ENCODE data around the gene GTF2A1L.

GRCh38 chr2:48673581-48673980 lies 55.9 kb downstream of the GTF2A1L start:
- no peak for TF ChIP-seq CTCF (IDR thresholded peaks at IDR 0.05; ENCODE audit: low read depth, low read length, missing input control)
- no peak for TF ChIP-seq FOXA1 (IDR thresholded peaks at IDR 0.05)
- no peak for TF ChIP-seq SP1 (IDR thresholded peaks at IDR 0.05)
- no peak for TF ChIP-seq JUND (IDR thresholded peaks at IDR 0.05)
- TF ChIP-seq ATF3 (IDR thresholded peaks at IDR 0.05) = no peak
- no peak for TF ChIP-seq GABPA (IDR thresholded peaks at IDR 0.05 in 1 of 2, conservative IDR thresholded peaks at IDR 0.05 in 1 of 2)
- TF ChIP-seq RAD21 (IDR thresholded peaks at IDR 0.05) = no peak
- TF ChIP-seq REST (IDR thresholded peaks at IDR 0.05) = no peak
- TF ChIP-seq MAX (IDR thresholded peaks at IDR 0.05) = no peak
- no peak for TF ChIP-seq EGR1 (IDR thresholded peaks at IDR 0.05; ENCODE audit: low read depth in 2 of 2)
- no peak for TF ChIP-seq HNF4A (conservative IDR thresholded peaks at IDR 0.05)
- no peak for TF ChIP-seq FOXA2 (IDR thresholded peaks at IDR 0.05)
